ENCODE measurements around the gene ABCC4.
"Not testable (repeated sequence)": the region's sequence is repeated elsewhere in the genome, so short reads cannot be mapped to it uniquely, and the experiment has no call there.

The ABCC4 gene

GRCh38 chr13:95195146-95195545, 106.1 kb downstream of the ABCC4 start:
- H3K4me3 ChIP-seq (ENCODE audit: control insufficient read depth, low read depth, low read length) = no peak overlapping the region
- DNase-seq (ENCODE audit: low read depth) = no peak
- no peak for TF ChIP-seq CTCF (IDR thresholded peaks at IDR 0.05; ENCODE audit: control insufficient read depth, insufficient read depth, low read depth, low read length, missing control alignments)

GRCh38 chr13:95193509-95194230, 107.6 kb downstream of the ABCC4 start:
- DNase-seq (ENCODE audit: low read depth) = no peak

GRCh38 chr13:95192998-95193397, 108.3 kb downstream of the ABCC4 start:
- DNase-seq (ENCODE audit: low read depth) = no peak
- TF ChIP-seq CTCF (IDR thresholded peaks at IDR 0.05; ENCODE audit: control insufficient read depth, insufficient read depth, low read depth, low read length, missing control alignments) = no peak
- no peak overlapping the region for H3K4me3 ChIP-seq (ENCODE audit: control insufficient read depth, low read depth, low read length)

More at GRCh38 chr13:95193509-95194230, 107.6 kb downstream of the ABCC4 start:
- H3K4me3 ChIP-seq (ENCODE audit: control insufficient read depth, low read depth, low read length) = no peak overlapping the region
- no peak for TF ChIP-seq CTCF (IDR thresholded peaks at IDR 0.05; ENCODE audit: control insufficient read depth, insufficient read depth, low read depth, low read length, missing control alignments)

- H3K4me3 ChIP-seq (ENCODE audit: control insufficient read depth, low read depth, low read length); DNase-seq (ENCODE audit: low read depth): not testable (repeated sequence)
Observed at GRCh38 chr13:95192564-95192945, 108.7 kb downstream of the ABCC4 start.

GRCh38 chr13:95191821-95192563, 109.3 kb downstream of the ABCC4 start:
- peak; percentile 97 for TF ChIP-seq CTCF (IDR thresholded peaks at IDR 0.05; ENCODE audit: control insufficient read depth, insufficient read depth, low read depth, low read length, missing control alignments)
- H3K4me3 ChIP-seq (ENCODE audit: control insufficient read depth, low read depth, low read length) = no peak overlapping the region
- peak; percentile 29 for DNase-seq (ENCODE audit: low read depth)

- no peak for DNase-seq (ENCODE audit: low read depth)
- H3K4me3 ChIP-seq (ENCODE audit: control insufficient read depth, low read depth, low read length) = no peak overlapping the region
- no peak for TF ChIP-seq CTCF (IDR thresholded peaks at IDR 0.05; ENCODE audit: control insufficient read depth, insufficient read depth, low read depth, low read length, missing control alignments)
Observed at GRCh38 chr13:95188128-95188527, 113.1 kb downstream of the ABCC4 start.

GRCh38 chr13:95185851-95186250, 115.4 kb downstream of the ABCC4 start:
- DNase-seq (ENCODE audit: low read depth) = no peak
- H3K4me3 ChIP-seq (ENCODE audit: control insufficient read depth, low read depth, low read length) = no peak overlapping the region
- TF ChIP-seq CTCF (IDR thresholded peaks at IDR 0.05; ENCODE audit: control insufficient read depth, insufficient read depth, low read depth, low read length, missing control alignments) = no peak

Data from AG09309 (cell line).